Effector CD8-positive, alpha-beta T cell (primary cell): ENCODE results near the gene GPRIN1.
A peak's percentile ranks its signal among the peaks of the same experiment; 100 is the strongest.

Source experiments
- DNase-seq: peaks from one replicate; lab custom pipeline; 2025; lab: John Stamatoyannopoulos, UW

Gene GPRIN1

DNA sequence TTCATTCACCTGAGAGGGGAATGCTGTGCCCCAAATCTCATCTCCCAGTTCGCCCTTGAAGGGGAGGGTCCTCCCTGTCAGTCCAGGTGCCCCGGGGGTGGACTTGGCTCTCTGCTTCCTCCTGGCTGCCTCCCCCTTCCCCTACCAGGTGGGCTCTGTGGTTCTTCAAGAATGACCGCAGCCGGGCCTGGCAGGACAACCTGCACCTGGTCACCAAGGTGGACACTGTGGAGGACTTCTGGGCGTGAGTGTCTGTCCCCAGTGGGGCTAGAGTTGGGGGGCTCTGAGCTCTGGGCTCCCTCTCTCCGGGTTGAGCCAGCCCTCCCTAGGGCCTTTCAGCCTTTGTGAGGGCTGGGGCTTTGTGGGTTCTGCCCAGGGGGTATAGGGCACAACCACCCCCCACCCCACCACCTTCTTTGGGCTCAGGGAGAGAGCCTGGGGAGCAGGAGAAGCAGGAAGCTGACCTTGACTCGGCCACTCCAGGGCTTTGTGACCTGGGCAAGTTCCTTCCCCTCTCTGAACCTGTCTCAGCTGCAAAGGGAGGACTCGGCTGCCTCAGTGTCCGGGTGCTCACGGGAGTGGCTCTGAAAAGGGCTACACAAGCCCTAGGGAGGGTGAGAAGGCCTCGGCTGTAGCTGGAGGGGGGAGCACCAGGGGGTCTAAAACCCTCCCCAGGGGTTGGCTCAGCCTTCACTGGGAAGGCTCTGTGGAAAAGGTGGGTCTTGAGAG is 33.7 kb upstream of the GPRIN1 start:
- DNase-seq, result no peak

DNA sequence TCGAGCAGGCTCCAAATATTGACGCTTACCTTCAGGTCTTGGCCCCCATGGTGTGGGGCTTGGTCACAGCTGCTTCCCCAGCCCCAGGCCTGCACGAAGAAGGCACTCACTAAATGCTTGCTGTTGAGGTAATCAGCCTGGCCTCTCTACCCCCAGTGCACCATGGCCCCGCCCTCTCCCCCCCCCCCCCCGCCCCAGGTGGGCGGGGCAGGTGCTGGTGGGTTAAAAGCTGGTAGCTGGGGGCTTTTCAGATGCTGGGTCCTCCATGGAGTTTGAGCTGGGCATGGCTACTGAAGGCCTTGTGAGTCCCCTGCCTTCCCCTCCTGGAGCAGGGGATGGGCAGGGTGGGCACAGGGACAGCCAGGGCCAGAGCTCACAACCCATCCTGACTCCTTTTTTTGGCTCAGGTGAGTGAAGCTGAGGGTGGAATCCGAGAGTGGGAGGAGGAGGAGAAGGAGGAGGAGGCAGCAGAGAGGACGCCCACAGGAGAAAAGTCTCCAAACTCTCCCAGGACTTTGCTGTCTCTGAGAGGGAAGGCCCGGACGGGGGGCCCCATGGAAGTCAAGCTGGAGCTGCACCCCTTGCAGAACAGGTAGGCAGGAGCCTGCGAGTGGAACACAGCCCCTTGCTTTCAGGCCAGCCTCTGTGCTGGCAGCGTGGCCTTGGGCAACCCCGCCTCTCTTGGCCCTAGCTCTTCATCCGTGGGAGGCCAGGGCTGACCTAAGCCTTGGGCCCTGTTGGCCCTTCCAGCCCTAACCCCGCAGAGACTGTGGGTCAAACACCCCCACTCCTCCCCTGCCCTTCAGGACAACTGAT is 32.9 kb upstream of the GPRIN1 start:
- DNase-seq, result no peak

DNA sequence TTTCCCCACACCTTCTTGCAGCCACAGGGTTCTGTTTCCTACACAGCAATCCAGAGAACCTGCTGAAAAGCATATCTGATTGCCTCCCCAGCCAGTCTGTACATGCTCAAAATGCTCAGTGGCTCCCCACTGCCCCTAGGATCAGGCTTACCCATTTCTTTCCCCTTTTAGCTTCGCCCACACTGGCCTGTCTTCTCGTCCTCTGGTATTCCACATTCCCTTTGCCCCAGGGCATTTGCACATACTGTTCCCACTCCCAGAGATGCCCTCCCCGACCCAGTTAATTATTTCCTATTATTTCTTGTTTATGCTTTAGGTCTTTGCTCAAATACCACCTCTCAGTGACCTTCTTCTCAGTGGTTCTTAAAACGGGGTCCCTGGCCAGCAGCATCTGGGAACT is 30.7 kb upstream of the GPRIN1 start:
- DNase-seq, result no peak

DNA sequence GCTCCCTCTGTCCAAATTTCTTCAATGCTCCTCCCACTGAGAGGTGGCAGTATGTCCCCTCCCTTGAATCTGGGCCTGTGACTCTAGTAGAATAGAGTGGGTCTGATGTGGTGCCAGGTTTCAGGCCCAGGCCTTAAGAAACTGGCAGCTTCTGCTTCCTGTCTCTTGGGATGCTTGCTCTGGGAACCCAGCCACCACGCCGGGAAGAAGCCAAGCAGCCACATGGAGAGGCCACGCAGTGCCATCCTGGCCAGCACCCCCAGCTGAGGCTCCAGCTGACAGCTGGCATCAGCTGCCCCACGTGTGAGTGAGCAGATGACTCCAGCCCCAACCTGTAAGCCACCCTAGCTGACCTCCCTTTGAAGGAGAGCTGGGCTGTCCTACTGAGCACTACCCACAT is 30.0 kb upstream of the GPRIN1 start:
- DNase-seq, result no peak

DNA sequence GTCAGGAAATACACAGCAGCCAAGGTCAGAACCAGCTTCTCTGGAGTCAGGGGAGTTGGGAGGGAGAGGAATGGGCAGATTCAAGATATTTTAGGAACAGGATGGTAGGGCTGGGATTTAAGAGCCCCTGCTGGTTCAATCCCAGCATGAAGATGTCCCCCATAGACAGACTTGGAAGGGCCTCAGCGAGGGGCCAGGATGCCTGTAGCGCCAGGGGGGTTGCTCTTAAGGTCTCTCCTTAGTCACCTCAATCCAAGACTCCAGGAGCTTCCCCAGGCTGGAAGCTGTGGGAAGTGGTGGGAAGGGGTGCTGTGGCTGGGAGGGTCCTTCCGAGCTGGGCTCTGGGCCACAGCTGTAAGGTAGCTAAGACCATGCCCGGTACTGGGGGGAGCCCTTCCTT is 29.3 kb upstream of the GPRIN1 start:
- no peak for DNase-seq

DNA sequence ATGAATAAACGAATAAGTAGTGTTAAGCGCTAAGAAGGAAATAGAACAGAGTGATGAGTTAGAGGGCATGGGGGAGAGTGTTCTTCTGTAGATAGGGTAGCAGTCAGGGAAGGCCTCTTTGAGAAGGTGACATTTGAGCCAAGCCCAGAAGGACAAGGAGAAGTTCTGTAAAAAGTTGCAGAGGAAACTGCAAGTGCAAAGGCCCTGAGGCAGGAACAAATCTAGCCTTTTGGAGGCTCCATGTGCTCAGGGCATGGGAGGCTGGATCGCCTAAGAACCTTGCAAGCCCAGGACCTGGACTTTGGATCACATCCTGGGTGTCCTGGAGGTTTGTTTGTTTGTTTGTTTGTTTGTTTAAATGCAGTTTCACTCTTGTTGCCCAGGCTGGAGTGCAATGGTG is 28.5 kb upstream of the GPRIN1 start:
- DNase-seq, result no peak

DNA sequence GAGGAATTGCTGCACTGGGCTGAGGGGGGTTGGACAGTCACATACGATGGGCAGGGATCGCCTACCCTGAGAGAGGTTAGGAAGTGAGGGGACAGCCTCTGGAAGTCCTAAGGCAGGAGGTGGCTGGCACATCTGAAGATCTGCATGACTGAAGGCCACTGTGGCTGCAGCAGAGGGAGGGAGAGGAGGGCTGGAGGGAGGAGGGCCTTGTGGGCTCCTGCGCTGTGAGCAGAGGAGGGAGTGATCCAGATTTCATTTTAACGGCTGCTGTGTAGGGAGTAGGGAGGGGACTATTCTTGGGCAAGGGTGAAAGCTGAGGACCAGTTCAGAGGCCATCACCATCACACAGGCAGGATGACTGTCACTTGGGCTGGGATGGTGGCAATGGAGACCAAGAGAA is 27.6 kb upstream of the GPRIN1 start:
- no peak for DNase-seq

DNA sequence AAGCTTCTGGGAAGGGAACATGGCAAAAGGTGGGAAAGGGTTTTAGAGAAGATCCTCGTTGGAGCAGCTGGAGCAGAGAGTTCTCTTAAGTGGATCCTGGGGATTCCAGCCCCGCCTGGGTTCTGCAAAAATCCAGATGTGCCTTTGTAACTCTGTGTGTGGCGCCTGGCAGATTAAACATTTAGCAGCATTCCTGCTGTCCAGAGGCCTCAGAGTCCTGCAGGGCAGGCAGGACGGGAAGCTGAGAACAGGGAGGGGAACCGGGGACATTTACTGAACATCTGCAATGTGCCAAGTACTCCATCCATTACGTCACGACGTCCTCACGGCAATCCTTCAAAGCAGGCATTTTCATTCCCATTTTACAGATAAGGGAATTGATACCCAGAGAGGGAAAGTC is 26.5 kb upstream of the GPRIN1 start:
- DNase-seq, result no peak

DNA sequence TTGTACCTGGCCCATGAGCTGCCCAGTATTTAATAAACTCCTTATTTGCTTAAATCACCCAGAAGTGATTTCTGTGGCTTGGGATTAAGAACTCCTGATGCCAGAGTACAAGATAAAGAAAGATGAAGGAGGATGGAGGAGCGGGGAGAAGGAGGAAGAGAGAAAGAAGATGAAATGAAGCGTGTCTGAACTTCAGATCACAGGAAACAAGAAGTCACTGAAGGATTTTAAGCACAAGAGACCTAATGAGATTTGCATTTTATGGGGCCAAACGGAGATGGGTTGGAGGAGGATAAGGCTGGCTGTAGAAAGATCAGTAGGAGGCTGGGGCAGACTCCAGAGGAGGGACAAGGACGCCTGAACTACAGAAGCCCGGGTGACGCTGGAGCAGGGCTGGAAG is 23.6 kb upstream of the GPRIN1 start:
- no peak for DNase-seq

DNA sequence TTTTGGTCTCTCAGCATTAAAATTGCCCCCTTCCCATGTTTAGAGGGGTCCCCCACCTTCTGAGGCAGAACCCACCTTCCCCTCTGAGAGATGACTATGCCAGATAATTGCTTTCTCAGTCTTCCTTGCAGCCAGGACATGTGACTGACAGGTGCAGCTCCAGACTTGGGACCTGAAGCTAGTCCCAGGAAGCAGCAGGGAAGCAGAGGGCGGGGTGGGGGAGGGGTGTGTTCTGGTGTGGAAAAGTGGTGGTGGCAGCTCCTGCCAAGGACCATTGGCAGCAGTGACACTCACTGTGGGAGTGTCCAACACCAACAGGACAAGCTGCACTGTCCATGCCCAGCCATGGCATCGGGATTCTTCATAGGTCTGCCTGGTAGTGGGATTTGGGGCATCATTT is 22.8 kb upstream of the GPRIN1 start:
- no peak for DNase-seq

DNA sequence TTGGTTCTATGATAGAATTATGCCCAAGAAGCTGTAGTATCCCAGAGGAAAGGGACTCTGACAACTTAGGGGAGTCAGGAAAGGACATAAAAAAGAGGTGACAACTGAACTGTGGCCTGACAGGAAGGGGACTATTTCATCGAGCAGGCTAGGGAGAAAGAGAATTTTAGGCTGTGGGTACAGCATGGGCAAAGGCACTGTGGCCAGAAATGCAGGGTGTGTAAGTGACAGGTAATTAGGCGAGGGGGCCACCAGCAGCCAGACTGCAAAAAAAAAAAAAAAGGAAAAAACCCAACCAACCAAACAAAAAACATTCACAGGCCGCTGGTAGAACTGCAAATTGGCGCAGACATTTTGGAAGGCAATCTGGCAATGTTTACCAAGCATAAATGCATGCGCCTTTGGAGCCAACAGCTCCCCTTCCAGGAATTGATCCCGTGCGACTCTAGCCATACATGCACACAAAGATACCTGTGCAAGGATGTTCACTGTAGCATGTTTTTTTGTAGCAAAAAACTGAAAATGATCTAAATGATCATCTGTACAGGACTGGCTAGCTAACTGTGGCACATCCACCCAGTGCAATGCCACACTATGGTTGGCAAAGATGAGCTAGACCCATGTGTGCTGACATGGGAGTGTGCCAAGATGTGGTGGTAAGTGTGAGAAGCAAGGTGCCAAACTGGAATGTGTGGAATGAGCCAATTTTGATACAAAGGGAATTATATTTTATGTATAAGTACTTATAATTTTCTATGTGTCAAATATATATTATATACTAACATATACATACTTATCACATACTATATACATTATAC is 21.6 kb upstream of the GPRIN1 start:
- DNase-seq, result no peak

DNA sequence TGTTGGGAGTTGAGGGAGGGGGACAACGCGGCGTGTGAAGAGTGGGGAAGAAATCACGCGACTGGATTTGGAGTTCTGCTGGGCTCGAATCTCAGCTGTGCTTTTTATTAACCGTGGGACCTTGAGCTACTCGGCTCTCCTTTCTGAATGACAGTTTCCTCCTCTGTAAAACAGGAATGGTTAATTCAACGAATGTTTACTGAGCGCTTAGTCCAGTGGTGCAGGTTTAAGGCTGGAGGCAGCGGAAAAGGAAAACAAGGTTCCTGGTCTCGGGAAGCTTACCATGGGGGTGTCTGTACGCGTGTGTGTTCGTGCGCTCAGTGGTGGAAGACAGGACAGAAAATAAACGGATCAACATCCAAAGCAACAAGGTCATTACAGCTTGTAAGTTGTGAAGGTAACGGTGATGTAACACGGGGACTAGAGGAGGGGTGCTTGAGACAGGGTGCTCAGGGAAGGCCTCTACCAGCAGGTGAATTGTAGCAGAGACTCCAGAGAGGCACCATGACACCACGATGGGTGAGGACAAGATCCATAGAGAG is 20.8 kb upstream of the GPRIN1 start:
- no peak for DNase-seq

DNA sequence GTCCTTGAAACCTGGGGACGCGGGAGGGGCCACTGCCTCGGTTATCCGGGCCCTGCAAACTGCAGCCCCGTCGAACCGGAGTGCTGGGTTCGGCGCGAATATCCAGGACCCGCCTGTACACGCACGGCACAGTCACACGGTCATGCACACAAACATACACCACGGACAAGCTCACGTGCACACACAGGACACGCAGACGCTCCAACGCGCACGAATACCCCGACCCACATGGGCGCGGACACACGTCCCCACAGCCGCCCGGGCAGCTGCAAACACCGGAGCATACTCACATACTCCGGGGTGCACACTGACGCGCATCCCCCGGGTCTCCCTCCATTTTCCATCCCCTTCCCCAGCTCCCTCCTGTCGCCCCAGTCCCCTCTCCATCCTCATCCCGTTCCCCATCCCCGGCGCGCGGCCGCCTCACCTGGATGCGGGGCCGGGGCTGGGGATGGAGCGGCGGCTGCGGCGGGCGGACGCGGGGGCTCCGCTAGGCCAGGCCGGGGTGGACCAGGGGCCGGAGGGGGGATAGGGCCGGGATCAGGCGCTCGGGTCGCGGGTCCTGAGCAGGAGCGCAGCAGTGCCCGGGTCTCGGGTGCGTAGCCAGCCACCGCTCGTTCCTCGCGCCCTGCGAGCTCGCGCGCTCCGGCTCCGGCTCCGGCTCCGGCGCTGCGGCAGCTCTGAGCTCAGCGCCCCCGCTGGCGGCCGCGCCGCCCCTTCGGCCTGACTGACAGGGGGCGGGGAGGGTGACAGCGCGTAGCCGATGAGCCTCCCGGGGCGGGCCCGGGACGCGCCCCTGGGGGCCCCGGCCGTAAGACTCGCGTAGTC is 20.1 kb upstream of the GPRIN1 start, which contains the start of the genes EIF4E1B and SNCB:
Gene EIF4E1B, plus strand, starts transcription at position 823 of the 828 bp plus-strand sequence. CDS start 12,113 bp downstream, outside the sequence.
Gene SNCB, minus strand, starts transcription at position 682 of the 828 bp plus-strand sequence. CDS start 880 bp downstream, outside the sequence.
- DNase-seq, result peak; percentile 27

DNA sequence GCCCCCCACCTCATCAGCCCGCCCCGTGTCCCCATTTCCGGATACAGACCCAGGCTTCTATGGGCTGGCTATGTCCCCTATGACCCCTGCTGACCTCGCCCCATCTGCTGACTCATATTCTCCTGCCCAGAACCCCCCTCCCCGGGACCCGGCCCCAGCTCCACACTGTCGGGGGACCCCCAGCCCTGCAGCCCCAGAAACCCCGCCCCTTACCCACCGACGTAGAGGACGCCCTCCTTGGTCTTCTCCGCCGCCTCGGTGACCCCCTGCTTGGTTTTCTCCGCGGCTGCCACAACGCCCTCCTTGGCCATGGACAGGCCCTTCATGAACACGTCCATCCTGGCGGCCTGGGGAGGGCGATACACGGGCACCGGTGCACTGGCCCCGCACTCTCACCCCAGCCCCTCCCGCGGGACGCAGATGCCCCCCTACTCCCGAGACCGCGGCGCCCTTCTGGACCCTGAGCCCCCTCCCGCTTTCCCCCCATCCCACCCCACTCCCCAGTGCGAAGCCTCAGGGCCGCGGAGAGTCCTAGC is 19.4 kb upstream of the GPRIN1 start:
- DNase-seq, result no peak

DNA sequence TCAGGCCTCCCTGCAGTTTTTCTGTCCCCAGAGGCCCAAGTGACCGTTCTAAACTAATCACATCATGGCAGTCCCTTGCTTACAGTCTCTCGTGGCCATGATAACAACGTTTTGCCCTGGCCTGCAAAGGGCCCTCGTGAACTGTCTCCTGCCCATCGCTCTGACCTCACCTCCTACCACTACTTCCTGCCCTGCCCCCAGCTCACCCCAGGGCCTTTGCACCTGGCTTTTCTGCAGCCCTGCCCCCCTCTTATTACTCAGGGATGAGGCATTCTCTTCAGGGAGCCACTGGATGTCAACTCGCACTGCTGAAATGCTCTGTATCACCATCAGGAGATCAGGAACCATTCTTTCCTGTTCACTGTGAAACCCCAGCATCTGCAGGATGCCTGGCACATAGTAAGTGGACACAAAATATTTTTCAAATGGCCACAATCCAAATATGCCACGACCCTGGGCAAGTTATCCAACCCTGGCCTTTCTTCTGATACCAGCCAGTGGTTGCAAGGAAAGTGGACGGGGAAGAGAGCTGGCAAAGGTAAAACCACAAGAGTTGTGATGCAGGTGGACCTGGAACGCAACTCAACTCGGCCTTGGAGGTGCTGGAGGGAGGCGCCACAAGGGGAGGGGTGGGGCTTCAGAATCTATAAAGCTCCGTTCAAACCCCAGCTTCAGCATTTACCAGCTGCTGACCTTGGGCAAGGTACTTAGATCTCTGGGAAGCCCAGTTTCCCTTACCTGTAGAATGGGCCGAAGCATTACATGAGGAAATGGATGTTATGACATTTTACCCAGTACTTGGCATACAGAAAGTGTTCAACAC is 18.7 kb upstream of the GPRIN1 start:
- DNase-seq, result no peak

DNA sequence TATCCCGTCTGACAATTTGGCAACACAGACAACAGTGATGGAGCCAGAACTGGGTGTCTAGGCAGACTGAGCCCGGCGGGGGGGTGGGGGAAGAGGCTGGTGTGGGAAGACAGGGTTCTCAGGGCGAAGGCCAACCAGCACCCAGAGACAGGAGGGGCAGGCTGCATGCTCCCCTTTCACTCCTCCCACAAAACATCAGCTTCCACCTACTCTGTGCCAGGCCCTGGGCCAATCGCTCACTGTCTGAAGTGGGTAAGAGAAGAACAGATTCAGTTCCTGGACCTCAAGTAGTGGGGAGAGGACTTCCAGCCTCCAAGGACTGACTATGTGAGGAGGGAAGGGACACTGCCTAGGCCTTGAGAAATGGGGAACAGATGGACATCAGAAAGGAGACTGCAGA is 17.6 kb upstream of the GPRIN1 start:
- DNase-seq, result no peak

DNA sequence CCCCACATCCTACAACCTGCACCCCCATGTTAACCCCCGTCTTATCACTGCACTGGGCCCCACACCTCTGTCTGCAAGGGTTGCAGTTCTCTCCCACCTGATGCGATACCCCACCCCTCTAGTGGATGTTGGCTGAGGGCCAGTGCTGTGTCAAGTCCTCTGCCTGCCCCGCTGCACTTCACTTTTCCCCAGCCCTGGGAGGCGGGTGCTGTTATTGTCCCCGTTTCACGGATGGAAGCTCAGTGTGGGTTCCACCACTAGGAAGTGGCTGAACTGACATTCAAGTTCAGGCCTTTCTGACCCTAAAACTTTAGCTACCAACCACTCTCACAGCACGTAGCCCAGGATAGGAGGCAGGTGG is 16.9 kb upstream of the GPRIN1 start:
- DNase-seq, result no peak

DNA sequence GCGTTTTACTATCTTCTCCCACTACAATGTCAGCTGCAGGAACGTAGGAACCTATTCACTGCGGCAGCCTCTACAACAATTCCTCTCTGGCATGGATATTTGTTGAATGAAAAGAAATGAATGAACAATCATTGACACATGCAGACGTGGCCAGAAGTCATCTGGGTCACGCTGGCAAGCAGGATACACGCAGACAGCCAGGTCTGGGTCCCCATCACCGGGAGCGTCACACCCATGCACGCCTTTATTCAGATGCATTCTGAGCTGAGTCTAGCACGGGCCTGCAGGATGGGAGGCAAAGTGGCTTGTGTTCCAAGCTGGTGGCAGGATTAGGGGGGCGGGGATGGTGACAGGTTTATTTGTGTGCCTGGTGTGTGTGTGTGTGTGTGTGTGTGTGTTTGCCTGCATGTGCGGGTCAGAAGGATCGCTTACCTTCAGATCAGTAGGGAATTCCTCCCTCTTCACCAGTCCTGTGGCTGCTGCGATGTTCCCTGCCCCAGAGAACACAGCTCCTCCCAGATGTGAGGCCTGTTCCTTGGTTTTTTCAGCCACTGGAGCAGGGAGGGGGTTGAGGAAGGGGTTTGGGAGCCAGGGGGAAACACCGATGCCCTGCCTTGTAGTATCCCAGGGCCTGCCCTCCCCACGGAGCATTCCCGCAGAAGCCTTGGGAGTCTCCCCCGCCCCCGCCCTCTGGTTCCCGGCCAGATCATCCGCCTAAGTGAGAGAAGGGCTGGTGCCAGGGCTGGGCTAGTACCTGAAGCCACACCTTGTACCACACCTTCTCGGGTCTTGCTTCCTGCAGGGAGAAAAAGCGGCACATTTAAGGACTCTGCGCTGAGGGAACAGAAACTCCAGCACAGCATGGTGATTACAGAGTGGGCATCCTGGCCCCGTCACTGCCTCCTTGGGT is 16.3 kb upstream of the GPRIN1 start:
- DNase-seq, result no peak

DNA sequence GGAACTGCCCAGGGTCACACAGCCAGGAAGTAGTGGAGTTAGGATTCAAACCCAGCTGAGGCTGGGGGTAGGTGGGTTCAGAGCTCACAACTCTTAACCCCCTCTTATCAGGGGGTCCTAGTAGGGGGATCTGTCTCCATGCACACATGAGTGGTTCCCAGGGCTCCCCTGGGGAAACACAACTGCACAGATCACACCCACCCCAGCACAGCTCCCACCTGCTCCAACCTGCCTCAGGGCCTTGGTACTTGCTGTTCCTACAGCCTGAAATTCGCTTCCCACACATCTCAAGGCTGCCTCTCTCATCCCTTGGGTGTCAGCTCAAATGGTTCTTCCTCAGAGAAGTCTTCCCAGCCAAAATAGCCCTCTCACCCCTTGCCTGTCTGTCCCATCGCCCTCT is 15.6 kb upstream of the GPRIN1 start:
- no peak for DNase-seq
